HepG2 (cell line): ENCODE results near the gene SLC26A2. TPM values are rescaled to one million over a fixed set of nuclear protein-coding genes. Genes with fewer than 3 reads are reported as not detected.
A peak's percentile ranks its signal among the peaks of the same experiment; 100 is the strongest.

Experiments
- ADNP ChIP-seq: sonication (generic); formaldehyde crosslinking; IDR thresholded peaks from 2 replicates; pipeline ENCODE4 v1.4.0; 2020; ENCODE audit warnings: missing genetic modification reagents
- ATRX ChIP-seq: sonication (generic); formaldehyde crosslinking; IDR thresholded peaks from 2 replicates; pipeline ENCODE4 v1.4.0; 2020; ENCODE audit warnings: missing genetic modification reagents, borderline replicate concordance
- CAMTA2 ChIP-seq: sonication (generic); formaldehyde crosslinking; IDR thresholded peaks from 2 replicates; pipeline ENCODE4 v1.4.0; 2020; ENCODE audit warnings: mild to moderate bottlenecking, missing genetic modification reagents, borderline replicate concordance
- DNMT3B ChIP-seq: conservative IDR thresholded peaks from 2 replicates; pipeline ENCODE4 v1.6.1; 2016; ENCODE audit warnings: missing biosample characterization, control low read depth
- EED ChIP-seq: sonication (generic); formaldehyde crosslinking; IDR thresholded peaks from 2 replicates; pipeline ENCODE4 v1.5.0; 2020; ENCODE audit warnings: mild to moderate bottlenecking, missing genetic modification reagents
- FOXK2 ChIP-seq: fragments of 450-650 bp; IDR thresholded peaks from 2 replicates; pipeline ENCODE4 v1.6.1; 2016
- FOXO4 ChIP-seq: sonication (generic); formaldehyde crosslinking; conservative IDR thresholded peaks from 2 replicates; pipeline ENCODE4 v1.8.1; 2023; ENCODE audit warnings: missing genetic modification reagents
- HDAC6 ChIP-seq: fragments of 200-600 bp; sonication (generic); IDR thresholded peaks from 2 replicates; pipeline ENCODE4 v1.7.0; 2017; ENCODE audit warnings: mild to moderate bottlenecking, antibody characterized with exemption, low read length, low read depth
- LRRFIP1 ChIP-seq: sonication (generic); formaldehyde crosslinking; conservative IDR thresholded peaks from 2 replicates; pipeline ENCODE4 v1.4.0; 2020; ENCODE audit warnings: missing genetic modification reagents
- MBD4 ChIP-seq: IDR thresholded peaks from 2 replicates; pipeline ENCODE4 v1.6.1; 2012; ENCODE audit warnings: low read length, inconsistent platforms, borderline replicate concordance
- MXD3 ChIP-seq: IDR thresholded peaks from 2 replicates; pipeline ENCODE4 v1.6.1; 2016; ENCODE audit warnings: mild to moderate bottlenecking, missing biosample characterization, missing genetic modification reagents
- MYPOP ChIP-seq: sonication (generic); formaldehyde crosslinking; IDR thresholded peaks from 2 replicates; pipeline ENCODE4 v1.8.1; 2023; ENCODE audit warnings: mild to moderate bottlenecking, moderate library complexity, missing genetic modification reagents
- PAX8 ChIP-seq: sonication (generic); formaldehyde crosslinking; IDR thresholded peaks from 2 replicates; pipeline ENCODE4 v1.8.0; 2022; ENCODE audit warnings: mild to moderate bottlenecking, missing genetic modification reagents, borderline replicate concordance
- PLRG1 ChIP-seq: fragments of 450-650 bp; conservative IDR thresholded peaks from 2 replicates; pipeline ENCODE4 v1.6.1; 2016
- RFX5 ChIP-seq: IDR thresholded peaks from 2 replicates; pipeline ENCODE4 v1.6.1; 2011; ENCODE audit warnings: low read depth, low read length, improper control_type of control experiment
- SAP130 ChIP-seq: IDR thresholded peaks from 2 replicates; pipeline ENCODE4 v1.6.1; 2016; ENCODE audit warnings: low read depth
- STAT6 ChIP-seq: sonication (generic); formaldehyde crosslinking; IDR thresholded peaks from 2 replicates; pipeline ENCODE4 v1.4.0; 2020; ENCODE audit warnings: missing genetic modification reagents, mild to moderate bottlenecking, borderline replicate concordance
- TRAFD1 ChIP-seq: sonication (generic); formaldehyde crosslinking; IDR thresholded peaks from 2 replicates; pipeline ENCODE4 v1.5.1; 2020; ENCODE audit warnings: missing genetic modification reagents, mild to moderate bottlenecking, borderline replicate concordance
- ZNF451 ChIP-seq: sonication (generic); formaldehyde crosslinking; IDR thresholded peaks from 2 replicates; pipeline ENCODE4 v1.5.0; 2020; ENCODE audit warnings: mild to moderate bottlenecking, missing genetic modification reagents
- ZNF614 ChIP-seq: IDR thresholded peaks from 2 replicates; pipeline ENCODE4 v1.6.1; 2018; ENCODE audit warnings: missing biosample characterization, missing genetic modification reagents, inconsistent platforms, borderline replicate concordance
- polyA plus RNA-seq, 8 experiments: library from polyadenylated mRNA; depleted of rRNA in 3 of 8; stranded (reverse) in 7 of 8; unstranded in 1 of 8; fragments of >200 nt; fragmentation: Illumina TruSeq in 4 of 8; extraction: Trizol in 4 of 8; gene quantifications; 2 replicates each; pipeline versions ENCODE4 v1.2.1 to v1.2.3, GENCODE V29; 2011 to 2016; ENCODE audit warnings: low read depth in 4 of 8, missing spikeins in 1 of 8, mixed read lengths in 1 of 8; ENCODE audit not compliant: insufficient read depth in 1 of 8
- total RNA-seq, 5 experiments: library from RNA; depleted of rRNA; stranded (reverse); fragments of >200 nt; fragmentation: Illumina TruSeq; extraction: Trizol; gene quantifications; 2 replicates each; pipeline ENCODE4 v1.2.3, GENCODE V29; 2016; ENCODE audit warnings: low read depth in 1 of 5

Gene SLC26A2
- total and polyA plus RNA-seq, 2 of the 13 experiments (the other 11 are each of a cell fraction or from before 2014, with no cell fraction given), result 2.2 to 7.9 TPM

GRCh38 chr5:150000990-150001659 lies 40.6 kb downstream of the SLC26A2 start (continued):
- TF ChIP-seq STAT6 (no peak), TRAFD1 (CRISPR knock-in tag) (no peak), ATRX (no peak), ZNF614 (CRISPR knock-in tag) (no peak), RFX5 (no peak), ZNF451 (CRISPR knock-in tag) (peak; percentile 14; the same call in 1 of the 2 replicates), EED (CRISPR knock-in tag) (no peak; the same call in 1 of the 2 replicates), FOXO4 (CRISPR knock-in tag) (no peak), MYPOP (CRISPR knock-in tag) (no peak), PLRG1 (no peak), MXD3 (CRISPR knock-in tag) (no peak; the same call in 1 of the 2 replicates), PAX8 (CRISPR knock-in tag) (no peak), HDAC6 (no peak), LRRFIP1 (no peak), MBD4 (no peak), FOXK2 (no peak), DNMT3B (CRISPR knock-in tag) (no peak), ADNP (0 out of 2 replicates have a peak, but pooled peaks have one; percentile 36), CAMTA2 (CRISPR knock-in tag) (no peak), SAP130 (CRISPR knock-in tag) (no peak)
